Measurements from ENCODE around the gene SLITRK2. TPM values are rescaled to one million over a fixed set of nuclear protein-coding genes. Genes with fewer than 3 reads are reported as not detected.

Gene SLITRK2
- not detected in 2 replicates for total RNA-seq (2014; rRNA removed)
- 0.02 TPM for polyA plus RNA-seq (2012)

- peak; percentile 0 for DNase-seq (ENCODE audit: low read depth)
These were observed at the start of gene SLITRK2 for GRCh38 chrX:145817331-145818185. SLITRK2 (plus strand) TSS chrX:145817829; CDS start chrX:145822426, 4,597 bp downstream.

- DNase-seq (ENCODE audit: low read depth): no peak
These were observed 44.6 kb upstream of the SLITRK2 start for GRCh38 chrX:145773006-145773405.

- no peak for DNase-seq (ENCODE audit: low read depth)
These were observed 25.3 kb upstream of the SLITRK2 start for GRCh38 chrX:145792281-145792680.

GRCh38 chrX:145803508-145803907 lies 14.1 kb upstream of the SLITRK2 start:
- no peak for DNase-seq (ENCODE audit: low read depth)

GRCh38 chrX:145813081-145813480 lies 4.5 kb upstream of the SLITRK2 start:
- no peak for DNase-seq (ENCODE audit: low read depth)

- DNase-seq (ENCODE audit: low read depth): no peak
These were observed 871 bp upstream of the SLITRK2 start for GRCh38 chrX:145816601-145817315.

GRCh38 chrX:145818186-145819113 lies 821 bp downstream of the SLITRK2 start:
- DNase-seq (ENCODE audit: low read depth): peak; percentile 0

GRCh38 chrX:145820825-145821224 lies 3.2 kb downstream of the SLITRK2 start:
- no peak for DNase-seq (ENCODE audit: low read depth)

- DNase-seq (ENCODE audit: low read depth): no peak
These were observed 3.8 kb downstream of the SLITRK2 start for GRCh38 chrX:145821291-145821897.

GRCh38 chrX:145821898-145822571 lies 4.4 kb downstream of the SLITRK2 start:
- DNase-seq (ENCODE audit: low read depth): no peak

GRCh38 chrX:145823132-145823531 lies 5.5 kb downstream of the SLITRK2 start:
- DNase-seq (ENCODE audit: low read depth): no peak

GRCh38 chrX:145825896-145826295 lies 8.3 kb downstream of the SLITRK2 start:
- DNase-seq (ENCODE audit: low read depth): peak; percentile 0

GRCh38 chrX:145826466-145826865 lies 8.8 kb downstream of the SLITRK2 start:
- no peak for DNase-seq (ENCODE audit: low read depth)

- no peak for DNase-seq (ENCODE audit: low read depth)
These were observed 15.2 kb downstream of the SLITRK2 start for GRCh38 chrX:145832796-145833195.

- DNase-seq (ENCODE audit: low read depth): no peak
These were observed 22.9 kb downstream of the SLITRK2 start for GRCh38 chrX:145840531-145840930.

- DNase-seq (ENCODE audit: low read depth): no peak
These were observed 25.7 kb downstream of the SLITRK2 start for GRCh38 chrX:145843146-145843904.

GRCh38 chrX:145844886-145845285 lies 27.3 kb downstream of the SLITRK2 start:
- DNase-seq (ENCODE audit: low read depth): no peak

GRCh38 chrX:145848448-145848847 lies 30.8 kb downstream of the SLITRK2 start:
- DNase-seq (ENCODE audit: low read depth): no peak

GRCh38 chrX:145848857-145849256 lies 31.2 kb downstream of the SLITRK2 start:
- no peak for DNase-seq (ENCODE audit: low read depth)

GRCh38 chrX:145853181-145853580 lies 35.6 kb downstream of the SLITRK2 start:
- DNase-seq (ENCODE audit: low read depth): no peak
